HL-60 (cell line): Measurements from ENCODE around the gene IRAK1.

Source experiments
- DNase-seq, 2 experiments: peaks; one replicate each; pipeline ENCODE4 v3.0.0-alpha.2; 2010 to 2020; ENCODE audit warnings: low read depth in 1 of 2, low spot score in 1 of 2
- H3K27ac ChIP-seq: fragments of 250-450 bp; sonication (Bioruptor Pico); replicated peaks from 2 replicates; pipeline ENCODE4 v1.5.1; 2020; ENCODE audit warnings: mild to moderate bottlenecking, moderate library complexity
- H3K27me3 ChIP-seq: fragments of 250-450 bp; sonication (Bioruptor Pico); 2 replicates; pipeline ENCODE4 v1.5.1; 2021; ENCODE audit warnings: mild to moderate bottlenecking, moderate library complexity; ENCODE audit not compliant: insufficient read depth, poor library complexity, severe bottlenecking
- H3K4me3 ChIP-seq: replicated peaks from 2 replicates; pipeline ENCODE4 v1.5.1; 2011; ENCODE audit warnings: mild to moderate bottlenecking, control low read depth, low read length; ENCODE audit not compliant: insufficient read depth
- GABPA ChIP-seq: IDR thresholded peaks from 2 replicates; pipeline ENCODE4 v1.6.1; 2012; ENCODE audit warnings: low read depth
- POLR2AphosphoS5 ChIP-seq: IDR thresholded peaks from 2 replicates; pipeline ENCODE4 v1.6.1; 2012; ENCODE audit warnings: low read depth
- SPI1 ChIP-seq: IDR thresholded peaks from 2 replicates; pipeline ENCODE4 v1.6.1; 2012; ENCODE audit warnings: low read depth, mild to moderate bottlenecking, borderline replicate concordance
- TF ChIP-seq, protein P1 (sequence below): IDR thresholded peaks from one replicate; pipeline ENCODE4 v1.5.1; 2011; ENCODE audit warnings: low read length, control low read depth, inconsistent platforms; ENCODE audit not compliant: insufficient read depth
- TF ChIP-seq, protein P2 (sequence below): IDR thresholded peaks from 2 replicates; pipeline ENCODE4 v1.6.1; 2012; ENCODE audit warnings: low read depth; ENCODE audit not compliant: insufficient replicate concordance

Gene IRAK1

DNA sequence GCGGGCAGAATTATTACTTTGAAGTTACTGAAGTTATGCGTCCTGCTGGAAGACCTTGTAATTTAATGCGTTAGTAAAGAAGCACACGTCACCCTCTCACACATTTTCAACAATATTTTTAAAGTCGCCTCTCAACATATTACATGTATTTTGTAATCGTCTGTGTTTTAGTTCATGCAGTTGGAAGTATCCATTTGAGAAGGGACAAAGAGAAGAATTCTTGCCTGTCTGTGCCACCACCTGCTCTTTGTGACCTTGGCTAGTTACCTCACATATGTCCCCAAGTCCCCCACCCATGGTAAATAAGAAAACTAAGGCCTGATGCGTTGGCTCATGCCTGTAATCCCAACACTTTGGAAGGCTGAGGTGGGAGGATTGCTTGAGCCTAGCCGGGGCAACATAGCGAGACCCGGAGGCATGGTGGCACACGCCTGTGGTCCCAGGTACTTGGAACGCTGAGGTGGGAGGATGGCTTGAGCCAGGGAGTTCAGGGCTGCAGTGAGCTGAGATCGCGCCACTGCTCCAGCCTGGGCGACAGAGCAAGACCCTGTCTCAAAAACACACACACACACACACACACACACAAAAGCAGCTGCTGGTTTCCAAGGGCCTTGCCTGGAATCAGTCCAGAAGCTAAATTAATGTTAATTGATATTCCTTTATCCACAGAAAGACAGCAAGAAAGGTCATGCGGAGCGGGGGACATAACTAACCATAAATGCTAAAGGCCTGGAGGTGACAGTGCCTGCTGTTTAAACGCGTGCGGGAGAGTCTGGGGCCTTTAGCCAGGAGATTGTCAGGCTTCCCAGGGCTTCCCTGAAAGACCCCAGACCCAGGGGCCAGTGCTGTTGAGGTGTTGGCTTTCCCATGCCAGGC lies 46.3 kb downstream of the IRAK1 start:
- no peak for TF ChIP-seq SPI1
- no peak for TF ChIP-seq GABPA
- TF ChIP-seq, protein P1, sequence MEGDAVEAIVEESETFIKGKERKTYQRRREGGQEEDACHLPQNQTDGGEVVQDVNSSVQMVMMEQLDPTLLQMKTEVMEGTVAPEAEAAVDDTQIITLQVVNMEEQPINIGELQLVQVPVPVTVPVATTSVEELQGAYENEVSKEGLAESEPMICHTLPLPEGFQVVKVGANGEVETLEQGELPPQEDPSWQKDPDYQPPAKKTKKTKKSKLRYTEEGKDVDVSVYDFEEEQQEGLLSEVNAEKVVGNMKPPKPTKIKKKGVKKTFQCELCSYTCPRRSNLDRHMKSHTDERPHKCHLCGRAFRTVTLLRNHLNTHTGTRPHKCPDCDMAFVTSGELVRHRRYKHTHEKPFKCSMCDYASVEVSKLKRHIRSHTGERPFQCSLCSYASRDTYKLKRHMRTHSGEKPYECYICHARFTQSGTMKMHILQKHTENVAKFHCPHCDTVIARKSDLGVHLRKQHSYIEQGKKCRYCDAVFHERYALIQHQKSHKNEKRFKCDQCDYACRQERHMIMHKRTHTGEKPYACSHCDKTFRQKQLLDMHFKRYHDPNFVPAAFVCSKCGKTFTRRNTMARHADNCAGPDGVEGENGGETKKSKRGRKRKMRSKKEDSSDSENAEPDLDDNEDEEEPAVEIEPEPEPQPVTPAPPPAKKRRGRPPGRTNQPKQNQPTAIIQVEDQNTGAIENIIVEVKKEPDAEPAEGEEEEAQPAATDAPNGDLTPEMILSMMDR: no peak
- TF ChIP-seq, protein P2, sequence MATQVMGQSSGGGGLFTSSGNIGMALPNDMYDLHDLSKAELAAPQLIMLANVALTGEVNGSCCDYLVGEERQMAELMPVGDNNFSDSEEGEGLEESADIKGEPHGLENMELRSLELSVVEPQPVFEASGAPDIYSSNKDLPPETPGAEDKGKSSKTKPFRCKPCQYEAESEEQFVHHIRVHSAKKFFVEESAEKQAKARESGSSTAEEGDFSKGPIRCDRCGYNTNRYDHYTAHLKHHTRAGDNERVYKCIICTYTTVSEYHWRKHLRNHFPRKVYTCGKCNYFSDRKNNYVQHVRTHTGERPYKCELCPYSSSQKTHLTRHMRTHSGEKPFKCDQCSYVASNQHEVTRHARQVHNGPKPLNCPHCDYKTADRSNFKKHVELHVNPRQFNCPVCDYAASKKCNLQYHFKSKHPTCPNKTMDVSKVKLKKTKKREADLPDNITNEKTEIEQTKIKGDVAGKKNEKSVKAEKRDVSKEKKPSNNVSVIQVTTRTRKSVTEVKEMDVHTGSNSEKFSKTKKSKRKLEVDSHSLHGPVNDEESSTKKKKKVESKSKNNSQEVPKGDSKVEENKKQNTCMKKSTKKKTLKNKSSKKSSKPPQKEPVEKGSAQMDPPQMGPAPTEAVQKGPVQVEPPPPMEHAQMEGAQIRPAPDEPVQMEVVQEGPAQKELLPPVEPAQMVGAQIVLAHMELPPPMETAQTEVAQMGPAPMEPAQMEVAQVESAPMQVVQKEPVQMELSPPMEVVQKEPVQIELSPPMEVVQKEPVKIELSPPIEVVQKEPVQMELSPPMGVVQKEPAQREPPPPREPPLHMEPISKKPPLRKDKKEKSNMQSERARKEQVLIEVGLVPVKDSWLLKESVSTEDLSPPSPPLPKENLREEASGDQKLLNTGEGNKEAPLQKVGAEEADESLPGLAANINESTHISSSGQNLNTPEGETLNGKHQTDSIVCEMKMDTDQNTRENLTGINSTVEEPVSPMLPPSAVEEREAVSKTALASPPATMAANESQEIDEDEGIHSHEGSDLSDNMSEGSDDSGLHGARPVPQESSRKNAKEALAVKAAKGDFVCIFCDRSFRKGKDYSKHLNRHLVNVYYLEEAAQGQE: no peak
- peak; percentile 62 for TF ChIP-seq POLR2AphosphoS5
- Histone ChIP-seq H3K27me3 (no peaks in the 10 kb centered on the region), H3K27ac (peak overlapping the region; percentile 97), H3K4me3 (peak overlapping the region; percentile 41)
- DNase-seq: no peak

DNA sequence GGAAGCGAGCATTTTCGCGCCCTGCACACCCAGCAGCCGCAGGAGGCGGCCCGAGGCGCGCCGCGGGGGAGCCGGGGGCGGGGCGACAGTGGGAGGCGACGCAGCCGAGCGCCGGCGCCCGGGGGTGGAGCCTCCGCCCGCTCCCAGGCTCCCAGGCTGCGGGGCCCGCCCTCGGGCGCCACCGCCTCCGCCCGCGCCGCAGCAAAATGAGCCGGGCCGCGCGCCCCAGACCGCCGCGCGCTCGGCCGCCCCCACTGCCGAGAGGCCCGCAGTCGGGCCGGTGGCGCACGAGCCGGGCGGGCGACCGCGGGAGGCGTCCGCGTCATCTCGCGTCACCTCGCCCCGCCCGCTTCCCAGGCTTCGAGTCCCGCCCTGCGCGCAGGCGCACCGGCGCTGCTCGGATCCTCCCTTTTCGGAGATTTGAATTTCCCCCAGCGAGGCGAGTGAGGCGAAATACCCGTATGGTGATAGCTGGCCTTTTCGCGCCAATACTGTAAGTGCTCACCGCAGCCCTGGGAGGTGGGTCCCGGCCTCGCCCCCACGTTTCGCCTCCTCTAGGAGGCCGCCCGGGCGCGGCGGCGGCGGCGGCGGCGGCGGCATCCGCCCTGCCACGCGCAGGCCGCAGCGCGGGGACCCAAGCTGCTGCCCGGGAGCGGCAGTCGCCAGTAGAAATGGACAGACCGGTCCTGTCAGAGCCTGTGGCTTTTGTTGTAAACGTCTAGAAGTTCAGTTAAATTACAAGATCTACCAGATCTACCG lies 47.2 kb downstream of the IRAK1 start, which contains the start of gene TMEM187:
TSS of gene TMEM187 (plus strand) at position 387 of the 759 bp plus-strand sequence. CDS start 9,309 bp downstream, outside the sequence.
- Histone ChIP-seq H3K27me3 (no peaks in the 10 kb centered on the region), H3K4me3 (peak within 1 kb of the TSS; percentile 71), H3K27ac (peak within 1 kb of the TSS; percentile 99)
- TF ChIP-seq SPI1 (no peak), POLR2AphosphoS5 (no peak), GABPA (no peak)
- TF ChIP-seq, protein P2: no peak
- TF ChIP-seq, protein P1: no peak
- peak; percentile 74 to 90 for DNase-seq

DNA sequence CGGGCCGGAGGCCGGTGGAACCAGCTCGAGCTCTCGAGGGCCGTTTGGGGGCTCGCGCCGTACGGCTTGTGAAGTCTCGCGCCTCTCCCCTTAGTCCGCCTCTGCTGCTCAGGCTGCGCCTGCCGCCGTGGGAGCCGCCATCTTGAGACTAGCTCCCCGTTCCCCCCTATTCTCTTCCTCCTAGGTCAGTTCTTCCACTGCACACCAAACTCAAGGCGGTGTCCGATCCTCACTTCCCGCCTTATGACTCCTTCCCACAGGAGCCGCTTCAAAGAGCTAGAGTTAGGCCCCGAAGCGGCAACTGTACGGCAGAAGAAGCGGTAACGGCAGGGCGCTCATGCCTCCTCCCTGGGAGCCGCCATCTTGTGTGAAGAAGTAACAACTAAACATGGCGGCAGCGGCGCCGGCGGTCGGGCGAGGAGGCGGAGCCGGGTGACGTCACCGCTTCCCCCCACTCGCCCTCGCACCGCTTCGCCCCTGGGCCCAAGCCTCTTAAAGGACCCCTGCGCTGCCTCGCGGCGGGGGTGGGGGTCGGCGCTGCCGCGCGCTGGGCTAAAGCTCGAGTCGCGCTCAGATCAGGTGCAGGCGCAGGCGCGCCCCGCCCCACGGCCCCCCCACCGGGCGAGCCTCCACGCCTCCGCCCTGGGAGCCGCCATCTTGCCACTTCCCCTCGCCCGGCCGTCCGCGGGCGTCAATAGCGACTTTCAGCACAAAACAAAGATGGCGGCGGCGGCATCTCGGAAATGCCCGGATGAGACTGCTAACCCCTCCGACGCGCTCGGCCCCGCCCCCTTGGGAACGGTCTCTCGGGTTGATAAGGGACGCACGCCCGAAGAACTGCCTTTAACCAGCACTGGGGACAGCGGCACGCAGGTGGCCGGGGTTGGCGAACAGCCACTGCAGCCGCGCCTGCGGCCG lies 48.0 kb downstream of the IRAK1 start, which contains the start of gene HCFC1:
TSS of gene HCFC1 (minus strand) at position 369 of the 918 bp plus-strand sequence. CDS start 978 bp downstream, outside the sequence.
- Histone ChIP-seq H3K27ac (peak within 1 kb of the TSS; percentile 99), H3K27me3 (no peaks in the 10 kb centered on the region), H3K4me3 (peak within 1 kb of the TSS; percentile 71)
- DNase-seq: peak in 1 of 2 experiments; percentile 87
- TF ChIP-seq GABPA: no peak
- TF ChIP-seq, protein P1: no peak
- TF ChIP-seq POLR2AphosphoS5: peak; percentile 24
- TF ChIP-seq, protein P2: peak; percentile 73
- TF ChIP-seq SPI1: peak; percentile 47; the same call in 1 of the 2 replicates
